22Rv1 (cell line): ENCODE measurements around the gene UIMC1.

Source experiments
- H3K27ac ChIP-seq: fragments of 450-650 bp; 2 replicates; pipeline ENCODE4 v1.5.1; 2017
- CTCF ChIP-seq: fragments of 450-650 bp; IDR thresholded peaks from 2 replicates; pipeline ENCODE4 v1.5.1; 2017; ENCODE audit warnings: mild to moderate bottlenecking
- ZFX ChIP-seq: fragments of 450-650 bp; IDR thresholded peaks from 2 replicates; pipeline ENCODE4 v1.6.1; 2017; ENCODE audit warnings: antibody characterized with exemption, borderline replicate concordance

Gene UIMC1

GRCh38 chr5:176916337-176916736 is 90.2 kb downstream of the UIMC1 start:
- no peak overlapping the region for H3K27ac ChIP-seq
- TF ChIP-seq CTCF (no peak), ZFX (no peak)

GRCh38 chr5:176915906-176916305 is 90.7 kb downstream of the UIMC1 start:
- H3K27ac ChIP-seq, result no peak overlapping the region
- no peak for TF ChIP-seq CTCF

- TF ChIP-seq ZFX, result no peak
- no peak for TF ChIP-seq CTCF
- H3K27ac ChIP-seq, result no peak overlapping the region
Measured at GRCh38 chr5:176912115-176912514, 94.5 kb downstream of the UIMC1 start.

- H3K27ac ChIP-seq, result no peak overlapping the region
- TF ChIP-seq CTCF, result no peak
- no peak for TF ChIP-seq ZFX
Measured at GRCh38 chr5:176908675-176909368, 97.8 kb downstream of the UIMC1 start.

GRCh38 chr5:176906796-176907195 is 99.8 kb downstream of the UIMC1 start:
- TF ChIP-seq ZFX (no peak), CTCF (no peak)
- no peak overlapping the region for H3K27ac ChIP-seq

GRCh38 chr5:176906126-176906525 is 100.5 kb downstream of the UIMC1 start:
- no peak for TF ChIP-seq ZFX
- no peak for TF ChIP-seq CTCF
- no peak overlapping the region for H3K27ac ChIP-seq

- TF ChIP-seq CTCF, result no peak
- no peak for TF ChIP-seq ZFX
- no peak overlapping the region for H3K27ac ChIP-seq
Measured at GRCh38 chr5:176904276-176904675, 102.3 kb downstream of the UIMC1 start.
